CD8-positive, alpha-beta memory T cell (primary cell): ENCODE results near the gene ARL2. TPM values are rescaled to one million over a fixed set of nuclear protein-coding genes. Genes with fewer than 3 reads are reported as not detected.
A peak's percentile ranks its signal among the peaks of the same experiment; 100 is the strongest.
"Not testable (repeated sequence)": the region's sequence is repeated elsewhere in the genome, so short reads cannot be mapped to it uniquely, and the experiment has no call there.

ENCODE experiments used
- CTCF ChIA-PET: fragments of 350-600 bp; sonication (Branson Sonifier 250); formaldehyde crosslinking; loops from one replicate; lab custom pipeline; 2021; ENCODE audit warnings: antibody characterized with exemption; lab: Charles Lee
- POLR2A ChIA-PET: fragments of 350-600 bp; sonication (Branson Sonifier 250); formaldehyde crosslinking; loops from one replicate; lab custom pipeline; 2021; ENCODE audit warnings: antibody characterized with exemption; lab: Charles Lee
- DNase-seq, 5 donors: peaks; one replicate each; pipeline versions ENCODE4 v3.0.0 to v3.0.0-alpha.2; 2020 to 2022; ENCODE audit warnings: mixed read lengths in 1 of 5
- H3K27ac ChIP-seq: one replicate; pipeline ENCODE4 v1.7.0; 2013; ENCODE audit warnings: low read depth, mild to moderate bottlenecking, low read length, moderate library complexity
- H3K27me3 ChIP-seq: 2 replicates; pipeline ENCODE4 v1.7.0; 2013; ENCODE audit warnings: low read length, mild to moderate bottlenecking; ENCODE audit not compliant: insufficient read depth, poor library complexity, severe bottlenecking
- H3K36me3 ChIP-seq: 2 replicates; pipeline ENCODE4 v1.7.0; 2013; ENCODE audit warnings: mild to moderate bottlenecking, low read length, moderate library complexity; ENCODE audit not compliant: insufficient read depth
- H3K4me1 ChIP-seq: 2 replicates; pipeline ENCODE4 v1.7.0; 2013; ENCODE audit warnings: mild to moderate bottlenecking, low read length, moderate library complexity; ENCODE audit not compliant: insufficient read depth
- H3K4me3 ChIP-seq: 2 replicates; pipeline ENCODE4 v1.7.0; 2013; ENCODE audit warnings: mild to moderate bottlenecking, low read length
- H3K9me3 ChIP-seq: 2 replicates; pipeline ENCODE4 v1.7.0; 2013; ENCODE audit warnings: mild to moderate bottlenecking, low read length
- H3K27ac Mint-ChIP-seq, 8 donors: one replicate each; pipeline ENCODE4 v1.8.0; 2020 to 2021; ENCODE audit warnings: mixed read lengths in 8 of 8, mild to moderate bottlenecking in 6 of 8, inconsistent platforms in 3 of 8, moderate library complexity in 3 of 8
- H3K27me3 Mint-ChIP-seq, 2 donors: one replicate each; pipeline ENCODE4 v1.8.0; 2020 to 2021; ENCODE audit warnings: mixed read lengths in 2 of 2, mild to moderate bottlenecking in 1 of 2, moderate library complexity in 1 of 2
- H3K36me3 Mint-ChIP-seq, 3 donors: one replicate each; pipeline ENCODE4 v1.8.0; 2020 to 2021; ENCODE audit warnings: mixed read lengths in 3 of 3, inconsistent platforms in 1 of 3, mild to moderate bottlenecking in 1 of 3
- H3K4me1 Mint-ChIP-seq, 3 donors: one replicate each; pipeline ENCODE4 v1.8.0; 2020 to 2021; ENCODE audit warnings: mixed read lengths in 3 of 3, inconsistent platforms in 1 of 3, mild to moderate bottlenecking in 1 of 3
- H3K4me3 Mint-ChIP-seq, 7 donors: one replicate each; pipeline ENCODE4 v1.8.0; 2020 to 2021; ENCODE audit warnings: mixed read lengths in 7 of 7, mild to moderate bottlenecking in 6 of 7, moderate library complexity in 4 of 7, inconsistent platforms in 2 of 7
- H3K9me3 Mint-ChIP-seq, 5 donors: one replicate each; pipeline ENCODE4 v1.8.0; 2020 to 2022; ENCODE audit warnings: mixed read lengths in 5 of 5, mild to moderate bottlenecking in 3 of 5, moderate library complexity in 2 of 5, inconsistent platforms in 1 of 5
- polyA plus RNA-seq: library from polyadenylated mRNA; unstranded; fragments of 300-500 nt; fragmentation: Illumina TruSeq; gene quantifications from one replicate; pipeline ENCODE4 v1.2.3, GENCODE V29; 2021
- total RNA-seq, 2 experiments: library from RNA; stranded (reverse); gene quantifications; one replicate each; pipeline ENCODE4 v1.2.3, GENCODE V29; 2021

The ARL2 gene
- total and polyA plus RNA-seq, 3 experiments from 2014 or later = 99.7 to 125 (median 125) TPM

GRCh38 chr11:64983339-64983738 lies 30.6 kb upstream of the ARL2 start:
- H3K4me3 ChIP-seq, CTCF ChIA-PET, H3K9me3 ChIP-seq, H3K27ac Mint-ChIP-seq, DNase-seq, H3K4me1 Mint-ChIP-seq, H3K9me3 Mint-ChIP-seq, H3K27me3 ChIP-seq, H3K27ac ChIP-seq, H3K36me3 Mint-ChIP-seq, H3K4me1 ChIP-seq, H3K4me3 Mint-ChIP-seq, H3K36me3 ChIP-seq: not testable (repeated sequence)
- POLR2A ChIA-PET = interaction anchor here (0.5 kb wide), 1 partner anchor 83 kb away, joined by 3 read pairs; no protein-coding TSS in a partner anchor
- H3K27me3 Mint-ChIP-seq = peaks cover 7 to 12% of the 10 kb centered on the region in 2 donors

GRCh38 chr11:64987998-64988854 lies 25.7 kb upstream of the ARL2 start:
- no peak overlapping the region for H3K27ac ChIP-seq
- ChIA-PET POLR2A (no interaction called here), CTCF (interaction anchor here (0.7 kb wide), 1 partner anchor 25 kb away, joined by 3 read pairs; no protein-coding TSS in a partner anchor)
- peaks cover 7% of the 10 kb centered on the region for H3K4me1 ChIP-seq
- H3K9me3 ChIP-seq = no peaks in the 10 kb centered on the region
- Mint-ChIP-seq H3K4me1 (peaks cover 5 to 8% (median 7%) of the 10 kb centered on the region in 3 donors), H3K9me3 (no peaks in the 10 kb centered on the region), H3K27me3 (peaks cover 7 to 12% of the 10 kb centered on the region in 2 donors), H3K4me3 (peak overlapping the region in 1 of 7 donors; percentile 6), H3K36me3 (no peaks in the 10 kb centered on the region), H3K27ac (peak overlapping the region in 1 of 8 donors; percentile 54)
- no peaks in the 10 kb centered on the region for H3K36me3 ChIP-seq
- DNase-seq = no peak
- no peaks in the 10 kb centered on the region for H3K27me3 ChIP-seq
- no peak overlapping the region for H3K4me3 ChIP-seq

GRCh38 chr11:64989416-64989815 lies 24.5 kb upstream of the ARL2 start:
- H3K9me3 Mint-ChIP-seq = no peaks in the 10 kb centered on the region
- POLR2A ChIA-PET = no interaction called here
- H3K4me1 ChIP-seq = peaks cover 7% of the 10 kb centered on the region
- H3K4me3 Mint-ChIP-seq = no peak overlapping the region
- H3K27me3 ChIP-seq = no peaks in the 10 kb centered on the region
- H3K27me3 Mint-ChIP-seq = peaks cover 7 to 13% of the 10 kb centered on the region in 2 donors
- no peaks in the 10 kb centered on the region for H3K36me3 Mint-ChIP-seq
- no peaks in the 10 kb centered on the region for H3K36me3 ChIP-seq
- DNase-seq = no peak
- H3K27ac ChIP-seq = no peak overlapping the region
- H3K4me1 Mint-ChIP-seq = peaks cover 5 to 8% (median 7%) of the 10 kb centered on the region in 3 donors
- H3K9me3 ChIP-seq = no peaks in the 10 kb centered on the region
- H3K27ac Mint-ChIP-seq = peak overlapping the region in 2 of 8 donors; percentile 11 to 50
- CTCF ChIA-PET = no interaction called here
- H3K4me3 ChIP-seq = no peak overlapping the region

- no peak overlapping the region for H3K4me3 ChIP-seq
- ChIA-PET POLR2A (no interaction called here), CTCF (no interaction called here)
- no peaks in the 10 kb centered on the region for H3K27me3 ChIP-seq
- Mint-ChIP-seq H3K9me3 (no peaks in the 10 kb centered on the region), H3K36me3 (no peaks in the 10 kb centered on the region), H3K27ac (peak overlapping the region in 3 of 8 donors; percentile 5 to 79 (median 14)), H3K27me3 (peaks cover 3 to 12% of the 10 kb centered on the region in 2 donors), H3K4me3 (peak overlapping the region in 2 of 7 donors; percentile 17 to 33), H3K4me1 (peaks cover 5 to 8% (median 7%) of the 10 kb centered on the region in 3 donors)
- H3K9me3 ChIP-seq = no peaks in the 10 kb centered on the region
- no peak for DNase-seq
- no peaks in the 10 kb centered on the region for H3K36me3 ChIP-seq
- H3K4me1 ChIP-seq = peaks cover 7% of the 10 kb centered on the region
- H3K27ac ChIP-seq = peak overlapping the region; percentile 16
These were observed 23.6 kb upstream of the ARL2 start for GRCh38 chr11:64990222-64990923.

- no peak overlapping the region for H3K4me3 ChIP-seq
- Mint-ChIP-seq H3K27ac (peak overlapping the region in 1 of 8 donors; percentile 22), H3K36me3 (no peaks in the 10 kb centered on the region), H3K27me3 (peaks cover 0 to 6% of the 10 kb centered on the region in 2 donors), H3K4me1 (peaks cover 9 to 19% (median 14%) of the 10 kb centered on the region in 3 donors), H3K9me3 (no peaks in the 10 kb centered on the region), H3K4me3 (no peak overlapping the region)
- H3K9me3 ChIP-seq = no peaks in the 10 kb centered on the region
- peaks cover 16% of the 10 kb centered on the region for H3K4me1 ChIP-seq
- no peaks in the 10 kb centered on the region for H3K36me3 ChIP-seq
- no peaks in the 10 kb centered on the region for H3K27me3 ChIP-seq
- POLR2A ChIA-PET = no interaction called here
- CTCF ChIA-PET = no interaction called here
- no peak overlapping the region for H3K27ac ChIP-seq
- no peak for DNase-seq
These were observed 19.6 kb upstream of the ARL2 start for GRCh38 chr11:64994318-64994717.

GRCh38 chr11:64996327-64996709 lies 17.6 kb upstream of the ARL2 start:
- Histone ChIP-seq H3K9me3 (no peaks in the 10 kb centered on the region), H3K27me3 (no peaks in the 10 kb centered on the region), H3K27ac (peak overlapping the region; percentile 35), H3K36me3 (no peaks in the 10 kb centered on the region), H3K4me1 (peaks cover 9% of the 10 kb centered on the region), H3K4me3 (no peak overlapping the region)
- Mint-ChIP-seq H3K27me3 (peaks cover 0 to 7% of the 10 kb centered on the region in 2 donors), H3K36me3 (no peaks in the 10 kb centered on the region), H3K27ac (peak overlapping the region in 1 of 8 donors; percentile 29), H3K4me1 (peaks cover 5 to 12% (median 6%) of the 10 kb centered on the region in 3 donors), H3K4me3 (no peak overlapping the region), H3K9me3 (no peaks in the 10 kb centered on the region)
- DNase-seq = no peak
- CTCF ChIA-PET = interaction anchor here (1.7 kb wide), 1 partner anchor 17 kb away, joined by 5 read pairs; no protein-coding TSS in a partner anchor
- POLR2A ChIA-PET = interaction anchor here (0.7 kb wide), 1 partner anchor 17 kb away, joined by 3 read pairs; no protein-coding TSS in a partner anchor

- no peaks in the 10 kb centered on the region for H3K9me3 Mint-ChIP-seq
- Histone ChIP-seq H3K4me3 (no peak within 1 kb of the TSS), H3K4me1 (peaks cover 9% of the 10 kb centered on the region), H3K27me3 (no peaks in the 10 kb centered on the region), H3K27ac (peak within 1 kb of the TSS; percentile 35), H3K36me3 (no peaks in the 10 kb centered on the region), H3K9me3 (no peaks in the 10 kb centered on the region)
- DNase-seq = no peak
- ChIA-PET CTCF (interaction anchor here (1.3 to 1.7 kb wide), 2 partner anchors 16 to 18 kb away, joined by 3 to 5 read pairs; no protein-coding TSS in a partner anchor), POLR2A (interaction anchor here (0.7 kb wide), 1 partner anchor 16 kb away, joined by 3 read pairs; no protein-coding TSS in a partner anchor)
- peaks cover 5 to 12% (median 6%) of the 10 kb centered on the region in 3 donors for H3K4me1 Mint-ChIP-seq
- peak within 1 kb of the TSS in 1 of 8 donors; percentile 29 for H3K27ac Mint-ChIP-seq
- no peaks in the 10 kb centered on the region for H3K36me3 Mint-ChIP-seq
- no peak within 1 kb of the TSS for H3K4me3 Mint-ChIP-seq
- peaks cover 0 to 8% of the 10 kb centered on the region in 2 donors for H3K27me3 Mint-ChIP-seq
These were observed 17.1 kb upstream of the ARL2 start, which contains the start of gene BATF2 for GRCh38 chr11:64996710-64997380. TSS of gene BATF2 (minus strand) at chr11:64996971. CDS start at chr11:64996914, 57 bp downstream.
